Upper lobe of left lung (tissue), 4 donors: ENCODE results near the gene PTBP1.

Experiments used
- CTCF ChIP-seq, 6 experiments: fragments of 450-650 bp in 4 of 6; fragments of 200-600 bp in 2 of 6; sonication (generic) in 2 of 6; IDR thresholded peaks; one replicate each; pipeline ENCODE4 v1.5.1; 2016 to 2019; ENCODE audit warnings: antibody characterized with exemption in 6 of 6
- EP300 ChIP-seq, 4 donors: sonication (generic); formaldehyde crosslinking; IDR thresholded peaks; one replicate each; pipeline ENCODE4 v1.5.1; 2017; ENCODE audit warnings: antibody characterized with exemption in 4 of 4, control low read depth in 2 of 4
- POLR2AphosphoS5 ChIP-seq, 2 donors: sonication (generic); formaldehyde crosslinking; IDR thresholded peaks; one replicate each; pipeline ENCODE4 v1.5.1; 2017; ENCODE audit warnings: antibody characterized with exemption in 2 of 2

DNA sequence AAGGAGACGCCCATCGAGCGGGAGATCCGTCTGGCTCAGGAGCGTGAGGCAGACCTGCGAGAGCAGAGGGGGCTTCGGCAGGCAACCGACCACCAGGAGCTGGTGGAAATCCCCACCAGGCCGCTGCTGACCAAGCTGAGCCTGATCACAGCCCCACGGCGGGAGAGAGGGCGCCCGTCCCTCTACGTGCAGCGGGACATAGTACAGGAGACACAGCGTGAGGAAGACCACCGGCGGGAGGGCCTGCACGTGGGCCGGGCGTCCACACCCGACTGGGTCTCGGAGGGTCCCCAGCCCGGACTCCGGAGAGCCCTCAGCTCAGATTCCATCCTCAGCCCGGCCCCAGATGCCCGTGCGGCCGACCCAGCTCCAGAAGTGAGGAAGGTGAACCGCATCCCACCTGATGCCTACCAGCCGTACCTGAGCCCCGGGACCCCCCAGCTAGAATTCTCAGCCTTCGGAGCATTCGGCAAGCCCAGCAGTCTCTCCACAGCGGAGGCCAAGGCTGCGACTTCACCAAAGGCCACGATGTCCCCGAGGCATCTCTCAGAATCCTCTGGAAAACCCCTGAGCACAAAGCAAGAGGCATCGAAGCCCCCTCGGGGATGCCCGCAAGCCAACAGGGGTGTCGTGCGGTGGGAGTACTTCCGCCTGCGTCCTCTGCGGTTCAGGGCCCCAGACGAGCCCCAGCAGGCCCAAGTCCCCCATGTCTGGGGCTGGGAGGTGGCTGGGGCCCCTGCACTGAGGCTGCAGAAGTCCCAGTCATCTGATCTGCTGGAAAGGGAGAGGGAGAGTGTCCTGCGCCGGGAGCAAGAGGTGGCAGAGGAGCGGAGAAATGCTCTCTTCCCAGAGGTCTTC, 39.2 kb upstream of the PTBP1 start:
- TF ChIP-seq CTCF (IDR thresholded peaks at IDR 0.05) (no peak), EP300 (IDR thresholded peaks at IDR 0.05) (no peak), POLR2AphosphoS5 (IDR thresholded peaks at IDR 0.05) (no peak)
